ENCODE results near the gene CROCC2. TPM values are rescaled to one million over a fixed set of nuclear protein-coding genes. Genes with fewer than 3 reads are reported as not detected.

The CROCC2 gene
- polyA plus RNA-seq, 1 experiment = not detected

- no peaks in the 10 kb centered on the region for H3K36me3 ChIP-seq (ENCODE audit: control insufficient read depth, insufficient read depth, low read length)
- ChIA-PET POLR2A (interaction anchor here (0.5 kb wide), 1 partner anchor 16 kb away, joined by 3 read pairs; no protein-coding TSS in a partner anchor), CTCF (interaction anchor here (1.6 kb wide), 1 partner anchor 32 kb away, joined by 6 read pairs; no protein-coding TSS in a partner anchor)
- TF ChIP-seq CTCF (IDR thresholded peaks at IDR 0.05; ENCODE audit: insufficient read depth, low read depth, low read length) = no peak
- H3K4me3 ChIP-seq (ENCODE audit: low read depth, low read length) = no peak overlapping the region
- peak; percentile 4 for DNase-seq (ENCODE audit: low read depth)
- no peaks in the 10 kb centered on the region for H3K27me3 ChIP-seq (ENCODE audit: control insufficient read depth, insufficient read depth, low read length)
Observed at GRCh38 chr2:240946654-240947053, 40.5 kb downstream of the CROCC2 start.

GRCh38 chr2:240947176-240947575 is 41.0 kb downstream of the CROCC2 start:
- H3K27me3 ChIP-seq (ENCODE audit: control insufficient read depth, insufficient read depth, low read length) = no peaks in the 10 kb centered on the region
- no peaks in the 10 kb centered on the region for H3K36me3 ChIP-seq (ENCODE audit: control insufficient read depth, insufficient read depth, low read length)
- H3K4me3 ChIP-seq (ENCODE audit: low read depth, low read length) = no peak overlapping the region
- ChIA-PET POLR2A (no interaction called here), CTCF (interaction anchor here (1.6 kb wide), 1 partner anchor 33 kb away, joined by 6 read pairs; no protein-coding TSS in a partner anchor)
- no peak for TF ChIP-seq CTCF (IDR thresholded peaks at IDR 0.05; ENCODE audit: insufficient read depth, low read depth, low read length)
- no peak for DNase-seq (ENCODE audit: low read depth)

GRCh38 chr2:240947607-240948006 is 41.5 kb downstream of the CROCC2 start:
- no peaks in the 10 kb centered on the region for H3K36me3 ChIP-seq (ENCODE audit: control insufficient read depth, insufficient read depth, low read length)
- no peak overlapping the region for H3K4me3 ChIP-seq (ENCODE audit: low read depth, low read length)
- no peak for TF ChIP-seq CTCF (IDR thresholded peaks at IDR 0.05; ENCODE audit: insufficient read depth, low read depth, low read length)
- H3K27me3 ChIP-seq (ENCODE audit: control insufficient read depth, insufficient read depth, low read length) = no peaks in the 10 kb centered on the region
- ChIA-PET POLR2A (no interaction called here), CTCF (interaction anchor here (1.6 kb wide), 1 partner anchor 33 kb away, joined by 6 read pairs; no protein-coding TSS in a partner anchor)
- no peak for DNase-seq (ENCODE audit: low read depth)

- H3K27me3 ChIP-seq (ENCODE audit: control insufficient read depth, insufficient read depth, low read length) = no peaks in the 10 kb centered on the region
- no peak for TF ChIP-seq CTCF (IDR thresholded peaks at IDR 0.05; ENCODE audit: insufficient read depth, low read depth, low read length)
- no peak for DNase-seq (ENCODE audit: low read depth)
- H3K4me3 ChIP-seq (ENCODE audit: low read depth, low read length) = no peak overlapping the region
- ChIA-PET CTCF (interaction anchor here (1.6 kb wide), 1 partner anchor 34 kb away, joined by 6 read pairs; no protein-coding TSS in a partner anchor), POLR2A (no interaction called here)
- H3K36me3 ChIP-seq (ENCODE audit: control insufficient read depth, insufficient read depth, low read length) = no peaks in the 10 kb centered on the region
Observed at GRCh38 chr2:240948086-240948485, 42.0 kb downstream of the CROCC2 start.

- no peak for TF ChIP-seq CTCF (IDR thresholded peaks at IDR 0.05; ENCODE audit: insufficient read depth, low read depth, low read length)
- Histone ChIP-seq H3K36me3 (ENCODE audit: control insufficient read depth, insufficient read depth, low read length) (no peaks in the 10 kb centered on the region), H3K4me3 (ENCODE audit: low read depth, low read length) (no peak overlapping the region), H3K27me3 (ENCODE audit: control insufficient read depth, insufficient read depth, low read length) (0 out of 2 replicates have a peak, but pooled peaks cover 2% of the 10 kb centered on the region)
- no peak for DNase-seq (ENCODE audit: low read depth)
- ChIA-PET POLR2A (no interaction called here), CTCF (interaction anchor here (1.0 kb wide), 1 partner anchor 11 kb away, joined by 3 read pairs; no protein-coding TSS in a partner anchor)
Observed at GRCh38 chr2:240948905-240949790, 43.0 kb downstream of the CROCC2 start.
